Stomach (tissue), 9 donors: ENCODE measurements around the gene TP63. TPM values are rescaled to one million over a fixed set of nuclear protein-coding genes. Genes with fewer than 3 reads are reported as not detected.

Experiments used
- DNase-seq, 2 donors: peaks; one replicate each; pipeline versions ENCODE4 v3.0.0 to v3.0.0-alpha.2; 2013 to 2019
- H3K27ac ChIP-seq, 5 donors: fragments of 200-600 bp in 4 of 5; sonication (generic) in 4 of 5; one replicate each; pipeline ENCODE4 v1.5.1; 2013 to 2019; ENCODE audit warnings: mild to moderate bottlenecking in 1 of 5, moderate library complexity in 1 of 5
- H3K27me3 ChIP-seq, 3 donors: fragments of 200-600 bp; sonication (generic); one replicate each; pipeline ENCODE4 v1.5.1; 2017 to 2019; ENCODE audit warnings: mixed run types in 1 of 3
- H3K36me3 ChIP-seq, 4 donors: fragments of 200-600 bp; sonication (generic); 1 replicate in 3 of 4; 2 replicates in 1 of 4; pipeline ENCODE4 v1.5.1; 2016 to 2019
- H3K4me1 ChIP-seq, 4 donors: fragments of 200-600 bp; sonication (generic); one replicate each; pipeline ENCODE4 v1.5.1; 2016 to 2019
- H3K4me3 ChIP-seq, 4 donors: fragments of 200-600 bp; sonication (generic) in 3 of 4; one replicate each; pipeline ENCODE4 v1.5.1; 2016 to 2019; ENCODE audit warnings: mild to moderate bottlenecking in 1 of 4
- H3K9me3 ChIP-seq, 4 donors: fragments of 200-600 bp; sonication (generic); one replicate each; pipeline ENCODE4 v1.5.1; 2016 to 2019
- EP300 ChIP-seq: sonication (generic); formaldehyde crosslinking; IDR thresholded peaks from one replicate; pipeline ENCODE4 v1.6.1; 2017; ENCODE audit warnings: antibody characterized with exemption
- POLR2A ChIP-seq, 4 donors: fragments of 450-650 bp; IDR thresholded peaks; one replicate each; pipeline ENCODE4 v1.6.1; 2016; ENCODE audit warnings: antibody characterized with exemption in 4 of 4, control low read depth in 2 of 4, mild to moderate bottlenecking in 1 of 4, moderate library complexity in 1 of 4
- POLR2AphosphoS5 ChIP-seq, 3 donors: sonication (generic); formaldehyde crosslinking; IDR thresholded peaks; one replicate each; pipeline ENCODE4 v1.6.1; 2016; ENCODE audit warnings: antibody characterized with exemption in 3 of 3
- WGBS, 5 donors: extraction: QIAGEN DNeasy Blood & Tissue Kit in 3 of 5; methylation state at CpG; one replicate each; pipeline versions ENCODE4 v1.1.5 to v1.1.7; 2013 to 2018; 5-methylcytosine and 5-hydroxymethylcytosine counted together
- intact Hi-C: fragments of 100-400 bp; cut with DNase I; formaldehyde crosslinking; loops from one replicate; pipeline ENCODE4 v1.15.1; 2023; ENCODE audit warnings: low total_unique reads
- polyA plus RNA-seq, 3 donors: library from polyadenylated mRNA; stranded (reverse); fragments of 200-250 nt; gene quantifications; one replicate each; pipeline ENCODE4 v1.2.3, GENCODE V29; 2013
- total RNA-seq, 5 donors: library from RNA; depleted of rRNA; stranded (reverse); fragments of >200 nt; gene quantifications; one replicate each; pipeline versions ENCODE4 v1.1.0 to v1.2.3, GENCODE V29; 2014 to 2016
- TF ChIP-seq, protein P1 (sequence below), 7 experiments: fragments of 450-650 bp in 4 of 7; fragments of 200-600 bp in 3 of 7; sonication (generic) in 3 of 7; IDR thresholded peaks; one replicate each; pipeline ENCODE4 v1.5.1; 2016 to 2019; ENCODE audit warnings: antibody characterized with exemption in 7 of 7, control low read depth in 2 of 7, mild to moderate bottlenecking in 1 of 7
- donor health status: healthy with polysubstance abuse.
- donor health status: Bipolar disorder and iron deficiency.
- donor health status: healthy.

Gene TP63
- total and polyA plus RNA-seq, 8 donors: 0.15 to 25.6 (median 0.55) TPM; not detected in 5

DNA sequence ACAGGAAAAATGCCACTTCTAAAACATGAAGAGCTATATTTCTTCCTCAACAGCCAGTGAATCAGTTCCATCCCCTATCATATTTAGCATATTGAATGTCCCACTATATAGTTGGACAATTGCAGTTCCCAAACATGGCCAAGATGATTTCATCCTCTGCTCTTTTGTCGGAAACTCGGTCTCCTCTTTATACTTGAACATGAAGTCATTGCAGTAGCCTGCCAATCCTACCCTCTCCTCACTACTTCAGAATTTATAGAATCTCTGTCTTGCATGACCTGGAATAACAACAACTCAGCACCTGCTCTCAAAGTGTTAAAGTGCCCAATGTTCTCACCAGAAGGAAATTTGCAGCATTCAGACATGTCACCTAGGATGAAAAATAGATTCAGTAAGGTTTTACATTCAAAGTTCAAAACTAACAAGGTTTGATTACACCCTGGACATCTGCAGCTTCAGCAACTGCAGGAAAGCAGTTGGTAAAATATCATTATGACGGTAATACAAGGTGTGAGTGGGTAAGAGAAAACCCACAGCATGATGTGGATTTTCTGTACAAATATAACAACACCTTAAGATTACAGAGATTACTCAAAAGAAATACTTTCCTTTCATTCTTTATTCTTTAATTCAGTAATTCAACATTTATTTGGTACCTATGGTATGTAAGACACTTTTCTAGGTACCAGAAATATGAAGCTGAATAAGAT, 52.5 kb downstream of the TP63 start:
- Histone ChIP-seq H3K27ac (no peak overlapping the region), H3K4me3 (no peak overlapping the region), H3K9me3 (no peaks in the 10 kb centered on the region), H3K27me3 (no peaks in the 10 kb centered on the region), H3K4me1 (no peaks in the 10 kb centered on the region), H3K36me3 (no peaks in the 10 kb centered on the region)
- WGBS, 5 donors: 79 to 91% (median 87%) methylated on average over 3 of the region's 3 CpGs
- TF ChIP-seq, protein P1, sequence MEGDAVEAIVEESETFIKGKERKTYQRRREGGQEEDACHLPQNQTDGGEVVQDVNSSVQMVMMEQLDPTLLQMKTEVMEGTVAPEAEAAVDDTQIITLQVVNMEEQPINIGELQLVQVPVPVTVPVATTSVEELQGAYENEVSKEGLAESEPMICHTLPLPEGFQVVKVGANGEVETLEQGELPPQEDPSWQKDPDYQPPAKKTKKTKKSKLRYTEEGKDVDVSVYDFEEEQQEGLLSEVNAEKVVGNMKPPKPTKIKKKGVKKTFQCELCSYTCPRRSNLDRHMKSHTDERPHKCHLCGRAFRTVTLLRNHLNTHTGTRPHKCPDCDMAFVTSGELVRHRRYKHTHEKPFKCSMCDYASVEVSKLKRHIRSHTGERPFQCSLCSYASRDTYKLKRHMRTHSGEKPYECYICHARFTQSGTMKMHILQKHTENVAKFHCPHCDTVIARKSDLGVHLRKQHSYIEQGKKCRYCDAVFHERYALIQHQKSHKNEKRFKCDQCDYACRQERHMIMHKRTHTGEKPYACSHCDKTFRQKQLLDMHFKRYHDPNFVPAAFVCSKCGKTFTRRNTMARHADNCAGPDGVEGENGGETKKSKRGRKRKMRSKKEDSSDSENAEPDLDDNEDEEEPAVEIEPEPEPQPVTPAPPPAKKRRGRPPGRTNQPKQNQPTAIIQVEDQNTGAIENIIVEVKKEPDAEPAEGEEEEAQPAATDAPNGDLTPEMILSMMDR (IDR thresholded peaks at IDR 0.05): no peak
- no peak for TF ChIP-seq EP300
- TF ChIP-seq POLR2AphosphoS5 (IDR thresholded peaks at IDR 0.05): no peak
- TF ChIP-seq POLR2A (IDR thresholded peaks at IDR 0.05): no peak
- DNase-seq: no peak
- intact Hi-C loops: no loop called here

DNA sequence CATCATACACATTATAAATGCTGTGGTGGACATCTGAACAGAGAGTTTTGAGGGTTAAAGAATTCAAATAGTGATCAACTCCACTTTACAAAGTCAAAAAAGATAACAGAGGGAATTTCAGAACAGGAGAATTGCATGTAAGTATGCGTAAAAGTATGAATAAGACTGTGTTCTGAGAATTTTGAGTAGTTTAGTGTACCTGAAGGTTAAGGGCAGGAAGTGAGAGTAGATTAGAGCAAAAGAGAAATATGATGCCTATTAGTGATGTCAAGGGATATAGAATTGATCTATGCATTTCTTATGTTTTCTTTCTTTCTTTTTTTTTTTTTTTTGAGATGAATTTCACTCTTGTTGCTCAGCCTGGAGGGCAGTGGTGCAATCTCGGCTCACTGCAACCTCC, 53.1 kb downstream of the TP63 start:
- Histone ChIP-seq H3K4me1 (no peaks in the 10 kb centered on the region), H3K27me3 (no peaks in the 10 kb centered on the region), H3K36me3 (no peaks in the 10 kb centered on the region), H3K27ac (no peak overlapping the region), H3K4me3 (no peak overlapping the region), H3K9me3 (no peaks in the 10 kb centered on the region)
- WGBS, 5 donors: 80 to 93% (median 84%) methylated on average over 2 of the region's 2 CpGs
- intact Hi-C loops: no loop called here
- TF ChIP-seq EP300 (no peak), POLR2AphosphoS5 (IDR thresholded peaks at IDR 0.05) (no peak), POLR2A (IDR thresholded peaks at IDR 0.05) (no peak)
- TF ChIP-seq, protein P1 (IDR thresholded peaks at IDR 0.05): no peak
- DNase-seq: no peak

DNA sequence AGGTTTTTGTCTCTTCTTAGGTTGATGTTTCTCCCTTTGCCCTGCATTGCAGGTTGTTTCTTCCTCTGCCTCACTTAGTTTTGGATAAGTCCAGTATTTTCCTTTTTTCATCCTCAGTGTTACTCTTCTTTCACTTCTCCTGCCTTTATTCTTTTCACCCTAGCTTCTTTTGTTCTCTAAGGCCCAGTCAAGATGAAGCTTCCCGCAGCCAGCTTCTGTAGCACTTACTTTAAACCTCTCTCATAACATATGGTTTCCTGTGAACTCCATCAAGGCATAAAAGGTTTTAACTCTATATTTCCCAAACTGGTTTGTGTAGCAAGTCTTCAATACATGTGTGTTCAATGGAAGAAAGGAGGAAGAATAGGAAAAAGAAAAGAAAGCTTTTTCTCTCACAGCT, 54.1 kb downstream of the TP63 start:
- no peaks in the 10 kb centered on the region for H3K9me3 ChIP-seq
- 56 to 91% (median 78%) methylated on average over 1 of the region's 1 CpG for WGBS, 5 donors
- DNase-seq: no peak
- H3K27me3 ChIP-seq: no peaks in the 10 kb centered on the region
- no peak overlapping the region for H3K27ac ChIP-seq
- no peaks in the 10 kb centered on the region for H3K4me1 ChIP-seq
- H3K36me3 ChIP-seq: no peaks in the 10 kb centered on the region
- TF ChIP-seq EP300: no peak
- TF ChIP-seq, protein P1 (IDR thresholded peaks at IDR 0.05): no peak
- no peak for TF ChIP-seq POLR2AphosphoS5 (IDR thresholded peaks at IDR 0.05)
- no peak for TF ChIP-seq POLR2A (IDR thresholded peaks at IDR 0.05)
- no peak overlapping the region for H3K4me3 ChIP-seq
- intact Hi-C loops: no loop called here

DNA sequence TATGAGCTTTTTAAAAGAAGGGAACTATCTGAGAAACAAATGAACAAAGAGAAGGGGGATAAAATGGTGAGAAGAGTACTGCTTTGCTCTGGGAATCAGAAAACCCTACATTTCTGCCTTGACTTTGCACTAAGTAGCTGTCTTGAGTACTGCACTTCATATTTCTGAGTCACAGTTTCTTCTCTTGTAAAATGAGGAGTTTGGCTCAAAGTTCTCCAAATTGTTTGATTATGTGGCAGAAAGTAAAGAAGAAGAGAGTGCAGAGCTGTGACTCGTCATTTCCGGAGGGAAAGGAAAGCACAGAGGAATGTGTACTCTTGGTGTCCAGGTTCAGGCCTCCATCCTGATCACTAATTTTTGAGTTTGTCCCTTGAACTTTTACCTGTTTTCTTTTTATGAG, 54.7 kb downstream of the TP63 start:
- TF ChIP-seq POLR2A (IDR thresholded peaks at IDR 0.05) (no peak), POLR2AphosphoS5 (IDR thresholded peaks at IDR 0.05) (no peak), EP300 (no peak)
- TF ChIP-seq, protein P1 (IDR thresholded peaks at IDR 0.05): no peak
- Histone ChIP-seq H3K9me3 (no peaks in the 10 kb centered on the region), H3K4me1 (no peaks in the 10 kb centered on the region), H3K27ac (no peak overlapping the region), H3K36me3 (no peaks in the 10 kb centered on the region), H3K4me3 (no peak overlapping the region), H3K27me3 (no peaks in the 10 kb centered on the region)
- WGBS, 5 donors: 52 to 69% (median 62%) methylated on average over 2 of the region's 2 CpGs
- DNase-seq: no peak
- intact Hi-C loops: no loop called here
